H1 (cell line): ENCODE results near the gene HERC4. TPM values are rescaled to one million over a fixed set of nuclear protein-coding genes. Genes with fewer than 3 reads are reported as not detected.

Experiments
- CTCF ChIA-PET: fragments of 300-600 bp; sonication (Branson Sonifier 250); formaldehyde crosslinking; loops from one replicate; lab custom pipeline; 2021; ENCODE audit not compliant: partially characterized antibody; lab: Charles Lee
- POLR2A ChIA-PET: fragments of 300-600 bp; sonication (Branson Sonifier 250); formaldehyde crosslinking; loops from one replicate; lab custom pipeline; 2021; ENCODE audit warnings: inconsistent platforms; ENCODE audit not compliant: partially characterized antibody; lab: Charles Lee
- DNase-seq, 2 experiments: peaks; one replicate each; pipeline versions ENCODE4 v3.0.0 to v3.0.0-alpha.2; 2010 to 2022; ENCODE audit warnings: low spot score in 2 of 2, low read depth in 1 of 2, mixed read lengths in 1 of 2
- FAIRE-seq: peaks from 2 replicates; lab custom pipeline; 2011; peaks lifted over from hg19 to GRCh38; lab: Jason Lieb, UNC
- H2AFZ ChIP-seq: 2 replicates; pipeline ENCODE4 v1.8.1; 2012; ENCODE audit warnings: low read length, inconsistent platforms
- H2AK5ac ChIP-seq: 2 replicates; pipeline ENCODE4 v1.6.1; 2013; ENCODE audit warnings: low read depth, low read length
- H2BK120ac ChIP-seq: replicated peaks from 2 replicates; pipeline ENCODE3; 2013; ENCODE audit warnings: low read depth, low read length, inconsistent platforms
- H2BK12ac ChIP-seq: 2 replicates; pipeline ENCODE4 v1.6.1; 2013; ENCODE audit warnings: low read depth, low read length
- H2BK15ac ChIP-seq: 2 replicates; pipeline ENCODE4 v1.6.1; 2013; ENCODE audit warnings: low read length
- H2BK20ac ChIP-seq: 2 replicates; pipeline ENCODE4 v1.6.1; 2013; ENCODE audit warnings: low read length
- H2BK5ac ChIP-seq: 2 replicates; pipeline ENCODE4 v1.6.1; 2013; ENCODE audit warnings: low read depth, low read length
- H3K14ac ChIP-seq: 2 replicates; pipeline ENCODE4 v1.6.1; 2013; ENCODE audit warnings: inconsistent platforms; ENCODE audit not compliant: insufficient read length
- H3K18ac ChIP-seq: 2 replicates; pipeline ENCODE4 v1.6.1; 2013; ENCODE audit warnings: low read length; ENCODE audit errors: extremely low read depth
- H3K23ac ChIP-seq: 2 replicates; pipeline ENCODE4 v1.6.1; 2013; ENCODE audit warnings: inconsistent platforms; ENCODE audit not compliant: insufficient read length
- H3K23me2 ChIP-seq: 2 replicates; pipeline ENCODE4 v1.6.1; 2013; ENCODE audit warnings: low read depth, low read length
- H3K27ac ChIP-seq: 2 replicates; pipeline ENCODE4 v1.6.1; 2011; ENCODE audit warnings: low read depth, low read length, inconsistent platforms
- H3K27me3 ChIP-seq, 4 experiments: replicated peaks in 1 of 4; 1 replicate in 1 of 4; 2 replicates in 3 of 4; pipeline versions ENCODE4 v1.6.1 to v1.8.1; 2011 to 2013; ENCODE audit warnings: low read length in 3 of 4, mild to moderate bottlenecking in 3 of 4, inconsistent platforms in 2 of 4, mixed read lengths in 2 of 4, moderate library complexity in 1 of 4; ENCODE audit not compliant: control insufficient read depth in 3 of 4, insufficient read depth in 3 of 4; ENCODE audit errors: extremely low read depth in 1 of 4
- H3K36me3 ChIP-seq, 4 experiments: 2 replicates each; pipeline versions ENCODE4 v1.6.1 to v1.8.1; 2011 to 2013; ENCODE audit warnings: mild to moderate bottlenecking in 4 of 4, low read length in 3 of 4, moderate library complexity in 2 of 4, control low read depth in 1 of 4, inconsistent platforms in 1 of 4; ENCODE audit not compliant: insufficient read depth in 4 of 4, control insufficient read depth in 2 of 4
- H3K4ac ChIP-seq: replicated peaks from 2 replicates; pipeline ENCODE3; 2013; ENCODE audit warnings: low read length, low read depth, mixed read lengths, inconsistent platforms; ENCODE audit not compliant: insufficient read length
- H3K4me1 ChIP-seq, 4 experiments: replicated peaks in 1 of 4; 1 replicate in 1 of 4; 2 replicates in 3 of 4; pipeline versions ENCODE4 v1.6.1 to v1.8.1; 2011 to 2013; ENCODE audit warnings: low read length in 3 of 4, inconsistent platforms in 2 of 4, mixed read lengths in 1 of 4; ENCODE audit not compliant: insufficient read depth in 4 of 4, control insufficient read depth in 3 of 4
- H3K4me2 ChIP-seq, 2 experiments: 2 replicates each; pipeline versions ENCODE4 v1.6.1 to v1.8.1; 2011 to 2013; ENCODE audit warnings: low read depth in 2 of 2, low read length in 2 of 2, control low read depth in 1 of 2, inconsistent platforms in 1 of 2, mild to moderate bottlenecking in 1 of 2; ENCODE audit not compliant: insufficient read depth in 1 of 2
- H3K4me3 ChIP-seq, 4 experiments: fragments of 200-600, 300-600 bp in 1 of 4; sonication (generic), shearing (Covaris generic), sonication (Bioruptor Twin) in 1 of 4; 2 replicates each; pipeline versions ENCODE4 v1.5.1 to v1.8.1; 2011 to 2016; ENCODE audit warnings: low read length in 4 of 4, low read depth in 3 of 4, control low read depth in 2 of 4, inconsistent platforms in 2 of 4, mild to moderate bottlenecking in 2 of 4, mixed read lengths in 1 of 4, moderate library complexity in 1 of 4; ENCODE audit not compliant: insufficient read depth in 2 of 4; ENCODE audit errors: extremely low read depth in 1 of 4
- H3K56ac ChIP-seq: replicated peaks from 2 replicates; pipeline ENCODE3; 2013; ENCODE audit warnings: low read depth, mild to moderate bottlenecking, mixed read lengths, low read length, inconsistent platforms; ENCODE audit not compliant: insufficient read length
- H3K79me1 ChIP-seq: 2 replicates; pipeline ENCODE4 v1.6.1; 2013; ENCODE audit warnings: low read depth, low read length, control low read depth
- H3K79me2 ChIP-seq, 2 experiments: 2 replicates each; pipeline versions ENCODE4 v1.6.1 to v1.8.1; 2012 to 2013; ENCODE audit warnings: low read length in 2 of 2, mild to moderate bottlenecking in 2 of 2, inconsistent platforms in 1 of 2; ENCODE audit not compliant: insufficient read depth in 2 of 2, control insufficient read depth in 1 of 2
- H3K9ac ChIP-seq, 4 experiments: replicated peaks in 1 of 4; 1 replicate in 1 of 4; 2 replicates in 3 of 4; pipeline versions ENCODE4 v1.6.1 to v1.8.1; 2011 to 2013; ENCODE audit warnings: low read depth in 3 of 4, low read length in 3 of 4, control low read depth in 2 of 4, mild to moderate bottlenecking in 2 of 4, moderate library complexity in 2 of 4, inconsistent platforms in 1 of 4; ENCODE audit errors: extremely low read depth in 1 of 4
- H3K9me3 ChIP-seq, 2 experiments: 2 replicates each; pipeline versions ENCODE4 v1.6.1 to v1.8.1; 2012 to 2013; ENCODE audit warnings: mild to moderate bottlenecking in 2 of 2, moderate library complexity in 2 of 2, control low read depth in 1 of 2, inconsistent platforms in 1 of 2, low read depth in 1 of 2, low read length in 1 of 2, mixed read lengths in 1 of 2; ENCODE audit not compliant: insufficient read depth in 2 of 2
- H4K20me1 ChIP-seq, 2 experiments: replicated peaks in 1 of 2; 2 replicates each; pipeline versions ENCODE3 to v1.8.1; 2011 to 2013; ENCODE audit warnings: inconsistent platforms in 2 of 2, low read length in 2 of 2, mild to moderate bottlenecking in 1 of 2; ENCODE audit not compliant: insufficient read depth in 2 of 2, control insufficient read depth in 1 of 2
- H4K5ac ChIP-seq: 2 replicates; pipeline ENCODE4 v1.6.1; 2013; ENCODE audit warnings: low read length, low read depth, mixed read lengths, inconsistent platforms; ENCODE audit not compliant: insufficient read length
- H4K8ac ChIP-seq: 2 replicates; pipeline ENCODE4 v1.8.0; 2013; ENCODE audit warnings: mild to moderate bottlenecking, moderate library complexity, low read length, inconsistent platforms; ENCODE audit not compliant: insufficient read depth; ENCODE audit errors: extremely low read depth
- H4K91ac ChIP-seq: replicated peaks from 2 replicates; pipeline ENCODE3; 2013; ENCODE audit warnings: low read length, mixed read lengths, inconsistent platforms; ENCODE audit not compliant: insufficient read length
- CBX8 ChIP-seq: fragments of 300-800, 300-1000 bp; sonication (generic); IDR thresholded peaks from 2 replicates; pipeline ENCODE4 v1.7.1; 2016; ENCODE audit warnings: low read depth, low read length, borderline replicate concordance
- CHD2 ChIP-seq: IDR thresholded peaks from 2 replicates; pipeline ENCODE4 v1.6.1; 2012; ENCODE audit warnings: low read length, improper control_type of control experiment
- CREB1 ChIP-seq: IDR thresholded peaks from 2 replicates; pipeline ENCODE4 v1.6.1; 2012; ENCODE audit warnings: inconsistent platforms
- CTBP2 ChIP-seq: IDR thresholded peaks from 2 replicates; pipeline ENCODE4 v1.7.0; 2011; ENCODE audit warnings: borderline replicate concordance, mild to moderate bottlenecking, moderate library complexity, mixed read lengths, low read length; ENCODE audit not compliant: insufficient read depth, insufficient read length
- EP300 ChIP-seq, 2 experiments: IDR thresholded peaks; 1 replicate in 1 of 2; 2 replicates in 1 of 2; pipeline ENCODE4 v1.6.1; 2011 to 2012; ENCODE audit warnings: low read depth in 2 of 2, low read length in 2 of 2, mild to moderate bottlenecking in 2 of 2, borderline replicate concordance in 1 of 2, inconsistent platforms in 1 of 2, moderate library complexity in 1 of 2
- GABPA ChIP-seq: IDR thresholded peaks from 2 replicates; pipeline ENCODE4 v1.6.1; 2011; ENCODE audit warnings: mild to moderate bottlenecking, low read length, moderate library complexity, borderline replicate concordance; ENCODE audit not compliant: insufficient read depth
- HDAC2 ChIP-seq, 2 experiments: fragments of 300-600 bp in 1 of 2; sonication (generic) in 1 of 2; IDR thresholded peaks; 2 replicates each; pipeline ENCODE4 v1.6.1; 2011 to 2012; ENCODE audit warnings: low read depth in 2 of 2, low read length in 2 of 2, mild to moderate bottlenecking in 2 of 2, moderate library complexity in 2 of 2, borderline replicate concordance in 1 of 2, inconsistent platforms in 1 of 2
- NANOG ChIP-seq: IDR thresholded peaks from 2 replicates; pipeline ENCODE4 v1.6.1; 2011; ENCODE audit warnings: low read length, low read depth, mild to moderate bottlenecking, inconsistent platforms; ENCODE audit not compliant: insufficient read depth, poor library complexity, severe bottlenecking
- SIN3A ChIP-seq, 2 experiments: IDR thresholded peaks in 1 of 2; conservative IDR thresholded peaks in 1 of 2; 2 replicates each; pipeline ENCODE4 v1.6.1; 2011 to 2012; ENCODE audit warnings: low read length in 2 of 2, improper control_type of control experiment in 1 of 2, low read depth in 1 of 2, mild to moderate bottlenecking in 1 of 2
- USF2 ChIP-seq: IDR thresholded peaks from 2 replicates; pipeline ENCODE4 v1.6.1; 2011; ENCODE audit warnings: low read length, improper control_type of control experiment
- YY1 ChIP-seq: IDR thresholded peaks from 2 replicates; pipeline ENCODE4 v1.6.1; 2011; ENCODE audit warnings: low read depth, mild to moderate bottlenecking, low read length
- ZNF274 ChIP-seq: IDR thresholded peaks from 2 replicates; pipeline ENCODE4 v1.7.0; 2012; ENCODE audit warnings: low read length, borderline replicate concordance; ENCODE audit errors: extremely low read depth
- WGBS, 2 experiments: shearing (Covaris generic) in 1 of 2; methylation state at CpG; one replicate each; pipeline versions ENCODE4 v1.1.6 to v1.1.7; 2013 to 2015; ENCODE audit warnings: low lambda C conversion rate in 2 of 2, mixed read lengths in 2 of 2, inconsistent platforms in 1 of 2, low coverage in 1 of 2, missing lambda C conversion rate in 1 of 2; ENCODE audit not compliant: insufficient replicate concordance in 2 of 2, insufficient coverage in 1 of 2, insufficient read length in 1 of 2; ENCODE audit errors: extremely low coverage in 1 of 2, missing lambda C conversion rate in 1 of 2; 5-methylcytosine and 5-hydroxymethylcytosine counted together
- polyA plus RNA-seq, 7 experiments: library from polyadenylated mRNA; depleted of rRNA in 3 of 7; stranded (reverse) in 5 of 7; unstranded in 2 of 7; fragments of >200 nt in 5 of 7; fragments of 200-250 nt in 2 of 7; gene quantifications; 1 replicate in 5 of 7; 2 replicates in 1 of 7; 4 replicates in 1 of 7; pipeline versions ENCODE4 v1.2.1 to v1.2.3, GENCODE V29; 2011 to 2013; ENCODE audit warnings: missing spikeins in 2 of 7, mixed read lengths in 2 of 7
- total RNA-seq: library from RNA; stranded (reverse); fragmentation: NEBNext Ultra II Directional; extraction: Animal tissue kit (Norgen Biotek cat#: 25700); gene quantifications from 2 replicates; pipeline ENCODE4 v1.2.1, GENCODE V29; 2021

Gene HERC4
- total and polyA plus RNA-seq, 2 of the 8 experiments (the other 6 are each of a cell fraction or from before 2014, with no cell fraction given), result 7.5 to 44.0 TPM

GRCh38 chr10:68108653-68109052 is 33.6 kb upstream of the HERC4 start:
- WGBS, 2 experiments, result 98% methylated on average over 11 of the region's 11 CpGs; no CpG with 5 or more reads in 1 of the 2 experiments
- POLR2A ChIA-PET, result no interaction called here
- TF ChIP-seq ZNF274 (no peak), NANOG (no peak), YY1 (no peak), USF2 (no peak), SIN3A (conservative IDR thresholded peaks at IDR 0.05 in 1 of 2, IDR thresholded peaks at IDR 0.05 in 1 of 2; ENCODE audit: low read depth in 1 of 2, low read length in 2 of 2) (no peak), CREB1 (no peak), EP300 (IDR thresholded peaks at IDR 0.05; ENCODE audit: borderline replicate concordance in 1 of 2, low read depth in 2 of 2, low read length in 2 of 2) (no peak), GABPA (no peak), CHD2 (no peak), CBX8 (no peak), HDAC2 (IDR thresholded peaks at IDR 0.05; ENCODE audit: borderline replicate concordance in 1 of 2, low read depth in 2 of 2, low read length in 2 of 2) (no peak), CTBP2 (no peak)

More at GRCh38 chr10:68108653-68109052, 33.6 kb upstream of the HERC4 start:
- Histone ChIP-seq H3K27me3 (no peaks in the 10 kb centered on the region), H3K18ac (no peak overlapping the region), H2BK15ac (no peak overlapping the region), H2BK5ac (no peak overlapping the region), H3K23ac (no peak overlapping the region), H3K79me1 (no peaks in the 10 kb centered on the region), H3K56ac (no peak overlapping the region), H4K20me1 (no peaks in the 10 kb centered on the region), H4K8ac (no peak overlapping the region), H3K14ac (no peak overlapping the region), H4K91ac (no peak overlapping the region), H2BK12ac (no peak overlapping the region), H2AFZ (no peak overlapping the region), H3K9ac (no peak overlapping the region), H2BK120ac (no peak overlapping the region), H3K79me2 (no peaks in the 10 kb centered on the region), H3K4me3 (no peak overlapping the region), H3K4ac (no peak overlapping the region), H2AK5ac (no peak overlapping the region), H3K9me3 (no peaks in the 10 kb centered on the region), H3K27ac (no peak overlapping the region), H3K23me2 (no peaks in the 10 kb centered on the region), H4K5ac (no peak overlapping the region), H2BK20ac (no peak overlapping the region), H3K36me3 (no peaks in the 10 kb centered on the region), H3K4me2 (no peak overlapping the region), H3K4me1 (no peaks in the 10 kb centered on the region)
- CTCF ChIA-PET, result interaction anchor here (0.8 kb wide), 1 partner anchor 47 kb away, joined by 3 read pairs; no protein-coding TSS in a partner anchor
- FAIRE-seq, result no peak
- DNase-seq, result no peak
